ENCODE data around the gene CALHM2.
"Not testable (repeated sequence)": the region's sequence is repeated elsewhere in the genome, so short reads cannot be mapped to it uniquely, and the experiment has no call there.

The CALHM2 gene

GRCh38 chr10:103449208-103450144 is 2.7 kb downstream of the CALHM2 start:
- DNase-seq, result no peak

- DNase-seq, result no peak
These were observed 3.4 kb downstream of the CALHM2 start for GRCh38 chr10:103448746-103449145.

GRCh38 chr10:103447187-103447586 is 5.0 kb downstream of the CALHM2 start:
- DNase-seq, result no peak

- no peak for DNase-seq
These were observed 6.2 kb downstream of the CALHM2 start for GRCh38 chr10:103445767-103446567.

GRCh38 chr10:103445366-103445765 is 6.8 kb downstream of the CALHM2 start:
- DNase-seq, result no peak

- DNase-seq, result no peak
These were observed 7.7 kb downstream of the CALHM2 start for GRCh38 chr10:103444478-103444877.

GRCh38 chr10:103443475-103444185 is 8.5 kb downstream of the CALHM2 start:
- no peak for DNase-seq

- no peak for DNase-seq
These were observed 10.1 kb downstream of the CALHM2 start for GRCh38 chr10:103442031-103442461.

GRCh38 chr10:103441611-103442010 is 10.6 kb downstream of the CALHM2 start:
- no peak for DNase-seq

- DNase-seq, result no peak
These were observed 11.0 kb downstream of the CALHM2 start for GRCh38 chr10:103441206-103441605.

GRCh38 chr10:103440416-103440815 is 11.8 kb downstream of the CALHM2 start:
- DNase-seq, result no peak

- no peak for DNase-seq
These were observed 12.4 kb downstream of the CALHM2 start for GRCh38 chr10:103439776-103440175.

- no peak for DNase-seq
These were observed 18.3 kb downstream of the CALHM2 start for GRCh38 chr10:103433858-103434257.

GRCh38 chr10:103431902-103432301 is 20.3 kb downstream of the CALHM2 start:
- no peak for DNase-seq

- no peak for DNase-seq
These were observed 22.5 kb downstream of the CALHM2 start for GRCh38 chr10:103429647-103430046.

- no peak for DNase-seq
These were observed 23.1 kb downstream of the CALHM2 start for GRCh38 chr10:103428989-103429643.

- no peak for DNase-seq
These were observed 24.3 kb downstream of the CALHM2 start for GRCh38 chr10:103427866-103428265.

GRCh38 chr10:103423748-103424147 is 28.4 kb downstream of the CALHM2 start:
- no peak for DNase-seq

GRCh38 chr10:103419101-103419500 is 33.1 kb downstream of the CALHM2 start:
- no peak for DNase-seq

GRCh38 chr10:103417601-103418000 is 34.6 kb downstream of the CALHM2 start:
- DNase-seq, result no peak

- not testable (repeated sequence) for DNase-seq
These were observed 35.1 kb downstream of the CALHM2 start for GRCh38 chr10:103417148-103417469.

GRCh38 chr10:103416436-103417147 is 35.6 kb downstream of the CALHM2 start:
- peak; percentile 36 for DNase-seq

All from activated CD4-positive, CD25-positive, alpha-beta regulatory T cell treated with anti-CD3 and anti-CD28 coated beads, Interleukin-2, amount 50 U/mL, for 72 hours (primary cell).